Renal cortical epithelial cell (primary cell): ENCODE data around the gene KDM1A. TPM values are rescaled to one million over a fixed set of nuclear protein-coding genes. Genes with fewer than 3 reads are reported as not detected.

Source experiments
- DNase-seq: peaks from one replicate; pipeline ENCODE4 v3.0.0-alpha.2; 2011; ENCODE audit warnings: low read depth
- total RNA-seq: library from RNA; depleted of rRNA; stranded (reverse); fragments of >200 nt; gene quantifications from 2 replicates; pipeline ENCODE4 v1.2.3, GENCODE V29; 2014

Gene KDM1A
- total RNA-seq, 1 donor from 2014 or later = 112 TPM

GRCh38 chr1:23110391-23110790, 91.1 kb downstream of the KDM1A start:
- DNase-seq = no peak

DNA sequence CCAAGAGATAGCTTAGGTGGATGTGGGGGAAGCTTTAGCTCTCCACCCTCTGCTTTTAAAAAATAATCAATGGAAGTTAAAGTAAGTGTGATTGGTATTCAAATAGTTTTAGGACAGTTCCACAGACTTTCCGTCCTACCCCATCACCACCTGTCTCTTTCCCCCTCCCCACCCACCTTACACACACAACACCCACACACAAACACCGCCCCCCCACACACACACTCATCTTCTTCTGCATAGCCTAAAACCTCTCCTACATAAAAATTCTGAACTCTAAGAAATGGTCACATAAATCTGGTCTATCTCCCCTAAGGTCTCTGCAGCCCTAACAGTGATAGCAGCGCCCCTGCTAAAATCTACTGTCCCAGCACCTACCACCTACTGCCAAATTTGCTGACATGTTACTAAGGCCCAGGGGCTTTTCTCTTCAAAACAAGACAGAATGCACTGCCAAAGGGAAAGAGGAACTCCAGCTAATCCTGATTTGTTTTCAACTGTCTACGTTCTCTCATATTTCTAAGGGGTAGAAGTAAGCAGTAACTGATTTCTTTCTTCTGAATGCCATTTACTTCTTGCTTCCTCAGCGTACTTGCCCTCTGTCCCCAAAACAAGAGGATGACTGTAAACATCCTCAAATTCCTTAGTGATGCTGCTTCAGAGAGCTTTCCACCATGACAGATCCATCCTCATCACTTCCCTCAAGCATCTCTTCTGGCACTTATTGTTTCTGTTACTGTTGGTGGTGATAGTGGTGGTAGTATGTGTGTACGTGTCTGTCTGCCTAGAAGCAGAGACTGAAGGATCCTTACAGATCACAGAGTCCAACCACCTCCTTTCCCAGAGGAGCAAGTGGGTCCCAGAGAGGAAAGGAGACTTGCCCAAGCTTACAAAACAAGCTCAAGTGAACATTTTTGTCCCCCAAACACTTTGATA, 92.6 kb downstream of the KDM1A start:
- no peak for DNase-seq

DNA sequence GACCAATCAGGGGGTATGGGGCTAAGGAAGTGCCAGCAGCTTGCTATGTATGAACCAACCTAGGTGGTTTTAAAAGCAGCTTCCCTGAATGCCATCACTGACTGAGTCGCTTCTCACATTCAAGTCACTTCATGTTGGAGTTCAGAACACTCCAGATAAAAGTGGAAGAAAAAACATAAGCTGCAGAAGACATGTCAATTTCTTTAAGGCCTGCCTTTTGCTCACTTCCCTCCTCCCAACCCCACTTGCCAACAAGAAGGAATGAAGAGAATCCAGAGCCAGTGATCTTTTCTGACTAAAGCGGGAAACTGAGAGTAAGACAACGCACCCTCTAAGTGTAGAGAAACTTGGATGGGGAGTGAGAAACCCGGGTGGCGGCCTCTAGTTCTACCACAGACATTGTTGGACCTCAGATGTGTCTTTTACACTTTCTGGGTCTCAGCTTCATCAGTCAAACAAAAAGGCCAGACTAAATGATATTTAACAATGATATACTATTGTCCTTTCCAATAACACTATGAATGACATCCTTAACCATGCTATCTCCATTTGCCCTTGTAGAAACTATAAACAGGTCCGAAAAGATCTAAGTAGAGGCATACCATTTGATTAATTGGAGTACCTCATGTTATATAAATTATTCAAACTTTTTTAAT, 95.3 kb downstream of the KDM1A start:
- DNase-seq = peak; percentile 28

DNA sequence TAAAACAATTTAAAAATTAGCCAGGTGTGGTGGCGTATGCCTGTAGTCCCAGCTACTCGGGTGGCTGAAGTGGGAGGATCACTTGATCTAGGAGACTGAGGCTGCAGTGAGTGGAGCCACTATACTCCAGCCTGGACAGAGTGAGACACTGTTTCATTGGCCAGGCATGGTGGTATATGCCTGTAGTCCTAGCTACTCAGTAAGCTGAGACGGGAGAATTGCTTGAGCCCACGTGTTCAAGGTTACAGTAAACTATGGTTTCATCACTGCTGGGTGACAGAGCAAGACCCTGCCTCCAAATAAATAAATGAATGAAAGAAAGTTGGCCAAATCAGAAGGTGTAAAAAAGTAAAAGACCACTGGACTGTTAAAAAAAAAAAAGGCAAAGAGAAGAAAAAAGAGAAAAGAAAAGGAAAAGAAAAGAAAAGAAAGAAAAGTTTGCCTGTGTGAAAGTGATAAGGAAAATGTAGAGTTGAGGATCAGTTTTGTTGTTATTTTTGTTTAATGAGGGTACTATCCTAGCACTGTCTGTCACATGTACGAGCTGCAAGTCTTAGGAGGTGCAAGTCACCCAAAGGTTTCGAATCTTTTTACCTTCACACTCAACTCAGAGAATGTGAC, 97.1 kb downstream of the KDM1A start:
- no peak for DNase-seq

- DNase-seq = no peak
Observed at GRCh38 chr1:23116921-23117699, 97.8 kb downstream of the KDM1A start.

DNA sequence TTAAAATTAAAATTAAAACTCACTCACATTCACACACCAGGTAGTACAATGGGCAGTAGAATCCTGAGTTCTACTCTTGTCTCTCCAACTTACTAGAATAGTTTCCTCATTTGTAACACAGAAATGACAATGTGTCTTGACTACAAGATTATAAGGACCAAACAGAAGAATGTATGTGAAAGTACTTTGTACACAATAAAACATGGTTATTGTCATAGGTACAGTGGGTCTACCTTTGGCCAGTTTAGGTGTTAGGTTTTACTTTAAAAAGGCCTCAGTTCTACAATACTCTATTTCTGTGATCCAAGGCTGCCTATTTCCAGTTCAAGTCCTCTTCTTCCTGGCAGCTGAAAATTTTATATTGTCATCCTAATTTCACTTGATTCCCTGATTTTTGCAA, 99.1 kb downstream of the KDM1A start:
- no peak for DNase-seq

DNA sequence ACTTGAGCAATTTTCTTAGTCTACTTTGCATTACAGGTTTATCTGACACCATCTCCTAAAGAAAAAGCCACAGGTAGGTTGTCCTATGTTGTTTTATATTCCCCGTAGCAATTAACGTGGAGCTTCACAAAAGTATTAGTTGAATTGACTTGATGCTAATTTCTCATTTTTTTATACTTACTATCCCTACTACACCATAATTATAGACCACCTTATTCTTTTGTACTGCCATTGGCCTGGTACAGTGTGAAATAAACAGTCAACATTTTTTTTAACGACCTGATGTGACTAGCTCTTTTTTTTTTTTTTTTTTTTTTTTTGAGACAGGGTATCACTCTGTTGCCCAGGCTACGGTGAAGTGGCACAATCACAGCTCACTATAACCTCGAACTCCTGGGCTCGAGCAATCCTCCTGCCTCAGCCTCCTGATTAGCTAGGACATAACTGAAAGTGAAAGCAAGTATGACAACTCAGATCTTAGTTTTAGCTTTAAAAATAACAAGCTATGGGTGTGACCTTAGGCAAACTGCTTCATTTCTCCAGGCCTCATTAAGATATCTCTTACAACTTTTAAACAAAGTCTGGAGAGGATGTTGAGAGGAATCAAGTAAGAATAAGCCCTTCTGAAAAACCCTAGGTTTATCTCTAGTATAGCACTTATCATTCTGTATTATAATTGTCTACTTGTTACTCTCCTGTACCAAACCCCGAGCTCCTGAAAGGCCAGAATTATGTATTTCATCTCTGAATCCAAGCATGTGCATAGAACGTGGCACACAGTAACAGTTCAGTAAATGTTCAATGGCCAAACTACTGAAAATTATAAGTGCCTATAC, 99.9 kb downstream of the KDM1A start:
- peak; percentile 30 for DNase-seq

- no peak for DNase-seq
Observed at GRCh38 chr1:23120383-23120782, 101.1 kb downstream of the KDM1A start.

- DNase-seq = peak; percentile 75
Observed at GRCh38 chr1:23122023-23122748, 102.9 kb downstream of the KDM1A start.

GRCh38 chr1:23122796-23123195, 103.5 kb downstream of the KDM1A start:
- DNase-seq = no peak

DNA sequence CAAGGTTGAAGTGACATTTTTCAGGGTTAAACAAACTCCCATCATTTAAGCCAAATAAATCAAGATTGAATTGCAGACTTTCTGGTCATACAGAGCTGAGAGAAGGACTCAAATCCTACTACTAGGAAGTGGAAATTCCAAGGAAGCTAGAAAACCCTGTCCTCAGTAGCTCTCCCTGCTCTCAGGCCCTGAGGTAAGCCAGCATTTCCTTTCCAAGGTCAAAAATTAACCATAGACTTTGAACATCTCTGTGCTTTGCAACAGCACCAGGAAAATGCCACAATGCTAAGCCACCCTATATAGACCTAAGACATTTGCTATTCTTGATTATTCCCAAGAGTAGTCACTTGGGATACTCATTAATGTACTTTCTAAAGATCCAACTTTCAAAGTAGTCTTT, 104.3 kb downstream of the KDM1A start:
- peak; percentile 68 for DNase-seq

GRCh38 chr1:23124259-23125026, 105.2 kb downstream of the KDM1A start:
- no peak for DNase-seq

DNA sequence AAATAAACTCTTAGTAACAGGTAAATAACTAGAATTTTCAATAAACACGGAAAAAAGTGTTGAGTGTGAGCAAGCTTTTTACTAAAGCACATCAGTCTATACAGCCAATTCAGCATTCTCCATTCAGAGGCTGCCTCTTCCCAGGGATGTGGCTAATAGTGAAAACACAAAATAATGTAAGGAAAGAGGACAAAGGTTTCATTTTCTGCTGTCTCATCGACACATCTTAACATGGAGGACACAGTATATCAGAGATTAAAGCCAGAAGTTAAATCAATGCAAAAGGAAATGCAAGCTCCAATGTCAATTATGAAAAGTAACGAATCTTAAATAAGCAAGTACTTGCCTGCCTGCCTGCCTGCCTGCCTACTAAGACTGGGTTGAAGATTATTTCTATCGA, 106.2 kb downstream of the KDM1A start:
- no peak for DNase-seq

DNA sequence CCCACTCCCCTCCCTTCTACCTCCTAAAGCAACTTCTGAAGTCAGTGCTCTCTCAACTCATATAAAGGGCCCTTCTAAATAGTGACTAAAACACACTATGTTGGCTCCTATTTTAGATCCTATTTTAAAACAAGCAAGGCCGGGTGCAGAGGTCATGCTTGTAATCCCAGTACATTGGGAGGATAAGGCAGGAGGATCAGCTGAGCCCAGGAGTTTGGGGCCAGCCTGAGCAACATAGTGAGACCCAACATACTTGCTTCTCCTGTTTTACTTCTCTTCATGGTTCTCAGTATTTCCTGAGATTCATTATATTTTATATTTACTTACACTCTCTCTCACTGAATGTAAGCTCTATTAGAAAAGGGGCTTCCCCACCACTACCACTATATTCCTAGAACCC, 106.9 kb downstream of the KDM1A start:
- DNase-seq = no peak

DNA sequence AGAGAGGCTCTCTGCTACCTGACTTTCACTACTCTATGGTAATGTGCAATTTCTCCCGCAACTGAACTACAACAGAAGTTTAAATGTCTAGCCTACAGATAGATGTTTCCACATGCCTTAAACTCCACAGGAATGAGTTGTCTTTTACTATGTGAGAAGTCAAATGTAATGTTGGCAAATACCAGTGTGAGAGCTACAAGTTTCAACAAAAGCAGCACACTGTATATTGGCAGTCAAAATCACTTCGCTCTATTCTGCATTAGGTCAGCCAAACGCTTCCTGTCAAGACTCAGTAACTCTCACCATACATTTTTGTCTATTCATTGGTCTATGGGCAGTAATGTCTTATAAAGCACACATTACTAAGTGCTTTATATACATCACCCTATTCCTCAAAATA, 107.5 kb downstream of the KDM1A start:
- DNase-seq = no peak

GRCh38 chr1:23129846-23130245, 110.6 kb downstream of the KDM1A start:
- DNase-seq = no peak

- no peak for DNase-seq
Observed at GRCh38 chr1:23132033-23132432, 112.8 kb downstream of the KDM1A start.
